ENCODE measurements around the gene PXMP2.
"Not testable (repeated sequence)": the region's sequence is repeated elsewhere in the genome, so short reads cannot be mapped to it uniquely, and the experiment has no call there.

The PXMP2 gene

DNA sequence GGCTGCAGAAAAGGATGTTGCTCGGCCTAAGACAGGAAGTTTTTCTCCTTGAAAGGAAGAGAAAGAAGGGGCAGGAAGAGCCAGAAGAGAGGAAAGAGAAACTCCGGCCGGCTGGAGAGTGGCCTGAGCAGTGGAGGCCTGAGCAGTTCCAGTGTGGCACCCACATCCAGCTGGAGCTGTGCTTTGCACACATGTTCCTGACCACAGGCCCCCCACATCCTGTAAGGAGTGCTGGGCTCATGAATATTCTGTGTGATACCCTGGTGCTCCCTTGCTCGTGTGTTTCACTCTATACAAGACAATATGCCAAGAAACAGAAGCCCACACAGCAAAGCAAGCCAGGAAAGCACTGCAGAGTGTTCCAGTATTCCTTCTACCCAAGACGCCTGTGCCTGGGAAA lies 27.3 kb upstream of the PXMP2 start:
- DNase-seq (ENCODE audit: low spot score) = no peak

DNA sequence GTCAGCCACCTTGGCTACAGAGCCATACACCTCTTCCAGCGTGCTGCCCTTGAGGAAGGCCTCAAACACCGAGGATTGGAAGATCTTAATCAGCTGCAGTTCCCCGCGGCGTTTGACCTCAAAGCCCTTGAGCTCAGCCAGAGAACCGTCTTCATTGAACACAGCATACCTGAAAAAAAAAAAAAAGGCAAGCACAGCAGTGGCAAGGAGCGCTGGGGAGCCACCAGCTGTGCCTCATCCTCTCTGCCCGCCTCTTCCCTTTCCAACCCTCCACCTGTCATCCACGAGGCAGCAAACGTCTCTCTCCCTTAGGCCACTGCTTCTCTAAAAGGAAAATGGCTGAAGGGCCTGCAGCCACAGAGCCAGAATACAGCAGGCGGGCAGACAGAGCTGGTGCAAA lies 26.4 kb upstream of the PXMP2 start:
- no peak for DNase-seq (ENCODE audit: low spot score)

DNA sequence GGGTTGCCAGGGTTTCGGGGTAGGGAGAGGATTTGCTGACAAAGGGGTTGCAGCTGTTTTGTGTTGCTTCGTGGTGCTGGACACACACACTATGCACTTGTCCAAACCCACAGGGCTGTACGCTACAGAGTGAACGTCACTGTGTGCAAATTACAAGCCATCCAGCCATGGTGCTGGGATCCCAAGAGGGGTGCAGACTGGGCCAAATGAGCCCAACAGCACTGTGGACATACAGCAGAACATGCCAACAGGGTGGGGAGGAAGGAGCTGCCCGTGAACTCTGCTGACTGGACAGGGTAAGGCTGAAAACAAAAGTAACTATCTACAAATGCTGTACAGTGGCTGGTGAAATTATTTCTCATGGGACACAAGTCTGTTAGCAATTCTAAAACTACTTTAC lies 25.4 kb upstream of the PXMP2 start:
- DNase-seq (ENCODE audit: low spot score) = no peak

DNA sequence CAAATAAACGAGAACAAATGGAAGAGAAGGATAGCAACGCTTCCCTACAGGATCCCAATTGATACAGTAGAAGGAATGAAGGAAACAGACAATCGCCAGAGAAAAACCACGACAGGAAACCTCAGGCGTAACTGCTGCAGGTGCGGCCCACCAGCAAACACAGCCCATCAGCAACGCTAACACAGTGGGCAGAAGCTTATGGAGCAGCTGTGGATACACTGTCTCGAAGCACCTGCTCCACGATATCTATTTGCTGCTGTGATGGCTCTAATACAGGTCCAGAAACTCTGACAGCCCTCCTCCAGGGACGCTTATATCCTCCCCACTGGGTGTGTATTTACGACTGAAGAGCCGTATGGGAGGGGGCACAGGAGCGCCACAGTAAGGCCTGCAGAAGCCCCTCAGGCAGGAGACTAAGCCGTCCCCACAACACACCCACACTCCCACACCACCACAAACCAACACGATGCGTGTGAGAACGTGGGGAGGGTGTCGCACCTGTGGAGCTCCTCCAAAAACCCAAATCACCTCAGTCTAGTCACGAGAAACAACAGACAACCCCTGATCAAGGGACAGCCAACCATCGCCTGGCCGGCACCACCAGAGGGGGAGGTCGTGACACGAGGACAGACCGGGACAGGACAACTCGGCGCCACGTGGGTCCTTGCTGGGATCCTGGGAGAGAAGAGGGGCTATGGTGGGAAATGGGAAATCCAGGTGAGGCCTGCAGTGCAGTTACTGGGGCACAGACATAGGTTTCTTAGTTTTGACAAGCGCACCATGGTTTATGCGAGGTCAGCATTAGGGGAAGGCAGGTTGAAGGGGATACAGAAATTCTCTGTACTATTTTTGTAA lies 24.3 kb upstream of the PXMP2 start:
- no peak for DNase-seq (ENCODE audit: low spot score)

DNA sequence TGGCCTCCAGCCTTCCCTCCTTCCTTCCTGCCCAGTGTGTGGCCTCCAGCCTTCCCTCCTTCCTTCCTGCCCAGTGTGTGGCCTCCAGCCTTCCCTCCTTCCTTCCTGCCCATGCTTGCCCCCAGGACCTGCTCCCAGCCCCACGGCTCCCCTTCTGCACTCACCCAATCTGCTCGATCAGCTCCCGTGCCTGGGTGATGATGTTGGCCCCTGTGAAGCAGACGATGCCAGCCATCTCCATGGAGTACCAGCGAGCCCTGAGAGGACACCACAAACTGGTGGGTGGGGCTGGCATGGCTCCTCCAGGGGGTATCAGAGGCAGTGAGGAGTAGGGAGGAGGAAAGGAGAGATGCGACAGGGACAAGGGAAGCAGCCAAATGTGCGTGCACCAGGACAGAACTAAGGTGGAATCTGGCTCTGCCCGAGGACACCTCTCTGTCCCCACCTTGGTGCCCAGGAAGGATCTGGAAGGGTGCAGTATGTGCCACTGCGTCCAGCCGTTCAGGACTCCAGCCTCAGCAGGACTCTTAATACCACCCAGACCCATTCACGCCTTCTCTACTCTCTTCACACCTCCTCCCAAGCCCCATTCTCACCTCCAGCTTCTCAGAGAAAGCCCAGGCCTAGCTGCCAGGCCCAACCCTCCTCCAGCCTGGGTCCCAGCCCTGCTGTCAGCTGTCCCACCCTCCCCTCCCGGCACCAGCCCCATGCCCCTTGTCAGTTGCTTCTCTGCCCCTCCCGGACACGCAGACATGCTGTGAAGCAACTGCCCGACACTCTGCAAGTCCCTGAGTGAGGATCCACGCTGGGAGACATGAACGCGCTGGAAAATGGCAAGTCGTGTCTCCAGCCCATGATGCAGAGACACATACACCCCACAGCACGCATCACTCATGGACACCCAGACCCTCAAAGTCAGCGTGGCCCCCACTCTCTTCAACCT lies 22.9 kb upstream of the PXMP2 start:
- no peak for DNase-seq (ENCODE audit: low spot score)

DNA sequence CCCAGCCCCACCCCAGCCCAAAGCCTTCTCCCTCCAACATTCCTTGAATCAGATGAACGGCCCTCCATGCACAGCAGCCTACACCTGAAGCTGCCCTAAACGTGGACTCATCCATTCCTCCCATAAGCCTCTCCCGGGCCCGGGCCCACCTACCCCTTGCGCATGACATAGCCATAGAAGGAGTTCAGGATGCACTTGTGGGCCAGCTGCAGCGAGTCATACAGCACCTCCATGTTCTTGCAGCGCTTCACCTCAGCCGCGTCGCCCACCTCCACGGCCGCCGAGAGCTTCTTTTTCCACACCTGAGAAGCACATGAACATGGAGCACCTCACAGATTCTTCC lies 22.3 kb upstream of the PXMP2 start:
- DNase-seq (ENCODE audit: low spot score) = no peak

DNA sequence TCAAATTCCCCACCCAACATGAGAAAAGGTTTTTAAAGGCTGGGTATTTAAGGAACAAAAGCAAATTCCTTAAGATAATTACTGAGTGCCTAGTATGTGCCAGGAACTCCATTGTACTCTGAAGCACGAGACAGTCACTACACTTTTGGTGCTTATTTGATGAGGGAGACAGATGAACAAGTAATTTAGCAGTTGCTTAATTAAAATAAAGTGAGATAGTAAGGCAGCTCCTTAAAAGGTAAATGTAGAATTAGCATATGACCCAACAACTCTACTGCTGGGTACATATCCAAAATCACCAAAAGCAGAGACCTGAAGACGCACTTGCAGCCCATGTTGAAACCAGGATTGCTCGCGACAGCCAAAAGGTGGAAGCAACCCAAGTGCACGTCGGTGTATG lies 21.6 kb upstream of the PXMP2 start:
- no peak for DNase-seq (ENCODE audit: low spot score)

DNA sequence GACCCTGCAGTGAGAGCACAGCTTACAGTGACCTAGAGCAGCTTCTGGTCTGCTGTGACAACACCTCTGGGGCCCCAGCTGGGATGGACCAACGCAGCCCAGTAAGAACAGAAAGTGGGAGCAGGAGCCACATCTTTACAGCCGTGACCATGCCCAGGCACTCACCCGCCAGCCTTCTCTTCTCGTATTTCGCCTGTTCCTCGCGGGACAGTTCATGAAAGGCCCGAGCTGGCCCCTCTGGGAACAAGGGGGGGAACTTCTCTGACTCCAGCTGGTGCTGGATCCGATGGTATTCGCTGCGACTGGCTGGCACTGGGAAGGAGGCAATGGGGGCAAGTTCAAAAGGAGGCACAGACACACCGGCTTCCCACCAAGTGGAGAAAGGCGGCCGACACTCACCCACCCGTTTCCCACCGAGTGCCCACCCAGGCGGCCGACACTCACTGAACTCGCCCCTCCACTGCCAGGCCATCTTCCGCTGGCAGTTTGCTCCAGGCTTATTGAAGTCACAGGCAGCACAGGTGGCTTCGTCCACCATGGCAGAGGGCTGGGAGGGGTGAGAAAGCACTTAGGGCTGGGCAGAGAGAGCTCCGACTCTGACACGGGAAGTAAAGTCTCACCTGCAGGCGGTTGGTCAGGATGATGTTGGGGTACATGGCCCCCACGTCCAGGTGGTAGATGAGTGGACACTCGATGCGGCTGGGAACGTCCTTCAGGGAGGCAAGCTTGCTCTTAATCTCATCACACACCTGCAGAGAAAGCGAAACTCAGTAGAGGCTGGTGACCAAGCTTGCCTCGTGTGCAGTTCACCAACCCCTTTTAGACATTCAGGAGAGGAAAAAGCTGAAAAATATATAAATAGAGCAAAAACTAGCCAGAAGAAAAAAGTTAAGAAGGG lies 18.9 kb upstream of the PXMP2 start:
- no peak for DNase-seq (ENCODE audit: low spot score)

DNA sequence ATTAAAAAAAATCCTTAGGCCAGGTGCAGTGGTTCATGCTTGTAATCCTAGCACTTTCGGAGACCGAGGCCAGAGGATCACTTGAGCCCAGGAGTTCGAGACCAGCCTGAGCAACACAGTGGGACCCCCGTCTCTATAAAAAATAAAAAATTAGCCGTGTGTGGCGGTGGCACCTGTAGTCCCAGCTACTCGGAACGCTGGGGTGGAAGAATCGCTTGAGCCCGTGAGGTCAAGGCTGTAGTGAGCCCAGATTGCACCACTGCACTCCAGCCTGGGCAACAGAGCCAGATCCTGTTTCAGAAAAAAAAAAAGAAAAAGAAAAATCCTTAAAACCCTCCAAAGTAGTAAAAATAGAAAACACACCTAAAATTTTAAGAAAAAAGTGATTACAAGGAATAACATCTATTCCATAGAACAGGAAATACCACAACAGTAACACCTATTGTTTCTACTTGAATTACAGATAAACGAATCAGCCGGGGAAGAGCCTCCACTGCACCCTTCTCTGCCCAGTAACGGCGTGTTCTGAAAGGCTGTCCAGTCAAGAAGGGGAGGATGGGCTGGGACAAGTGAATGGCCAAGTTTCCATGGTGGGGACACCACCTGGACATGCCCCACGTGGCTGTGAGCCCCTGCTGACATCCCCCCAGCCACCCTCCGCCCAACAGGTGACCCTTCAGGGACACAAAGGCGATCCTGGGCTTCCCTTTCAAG lies 18.1 kb upstream of the PXMP2 start:
- no peak for DNase-seq (ENCODE audit: low spot score)

DNA sequence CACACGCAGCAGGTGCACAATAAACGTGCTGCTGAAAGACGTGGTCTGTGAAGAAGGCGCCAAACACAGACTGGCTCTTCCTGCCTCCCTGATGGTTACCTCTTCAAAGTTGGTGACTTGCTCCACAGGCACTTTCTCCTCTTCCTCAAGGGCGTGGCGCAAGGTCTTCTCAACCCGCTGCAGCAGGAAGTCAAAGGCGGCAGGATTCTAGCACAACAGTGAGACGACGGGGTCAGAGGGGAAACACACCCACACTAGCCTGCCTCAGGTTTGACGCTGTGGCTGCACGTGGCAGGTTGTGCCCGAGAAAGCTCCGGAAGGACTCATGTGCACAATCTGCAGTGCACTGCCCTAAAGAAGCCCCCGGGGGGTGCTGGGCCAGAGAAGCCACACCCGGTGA lies 15.3 kb upstream of the PXMP2 start:
- no peak for DNase-seq (ENCODE audit: low spot score)

DNA sequence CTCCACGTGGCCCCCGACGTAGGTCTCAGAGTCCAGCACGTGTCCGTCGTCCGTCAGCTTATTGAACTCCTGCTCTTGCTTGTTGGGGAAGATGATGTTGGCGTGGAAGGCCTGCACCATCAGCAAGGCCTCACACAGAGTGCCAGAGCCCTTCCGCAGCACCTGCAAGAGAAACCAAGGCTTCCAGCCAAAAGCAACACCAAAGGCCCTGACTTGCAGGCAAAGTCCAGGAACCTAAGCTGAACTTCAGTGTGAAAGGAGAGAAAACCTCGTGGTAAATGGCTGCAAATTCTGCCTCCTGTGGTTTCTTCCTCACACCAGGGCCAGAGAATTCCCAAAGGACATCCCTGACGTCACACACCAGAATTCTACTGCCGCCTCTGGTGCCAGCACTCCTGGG lies 14.7 kb upstream of the PXMP2 start:
- no peak for DNase-seq (ENCODE audit: low spot score)

DNA sequence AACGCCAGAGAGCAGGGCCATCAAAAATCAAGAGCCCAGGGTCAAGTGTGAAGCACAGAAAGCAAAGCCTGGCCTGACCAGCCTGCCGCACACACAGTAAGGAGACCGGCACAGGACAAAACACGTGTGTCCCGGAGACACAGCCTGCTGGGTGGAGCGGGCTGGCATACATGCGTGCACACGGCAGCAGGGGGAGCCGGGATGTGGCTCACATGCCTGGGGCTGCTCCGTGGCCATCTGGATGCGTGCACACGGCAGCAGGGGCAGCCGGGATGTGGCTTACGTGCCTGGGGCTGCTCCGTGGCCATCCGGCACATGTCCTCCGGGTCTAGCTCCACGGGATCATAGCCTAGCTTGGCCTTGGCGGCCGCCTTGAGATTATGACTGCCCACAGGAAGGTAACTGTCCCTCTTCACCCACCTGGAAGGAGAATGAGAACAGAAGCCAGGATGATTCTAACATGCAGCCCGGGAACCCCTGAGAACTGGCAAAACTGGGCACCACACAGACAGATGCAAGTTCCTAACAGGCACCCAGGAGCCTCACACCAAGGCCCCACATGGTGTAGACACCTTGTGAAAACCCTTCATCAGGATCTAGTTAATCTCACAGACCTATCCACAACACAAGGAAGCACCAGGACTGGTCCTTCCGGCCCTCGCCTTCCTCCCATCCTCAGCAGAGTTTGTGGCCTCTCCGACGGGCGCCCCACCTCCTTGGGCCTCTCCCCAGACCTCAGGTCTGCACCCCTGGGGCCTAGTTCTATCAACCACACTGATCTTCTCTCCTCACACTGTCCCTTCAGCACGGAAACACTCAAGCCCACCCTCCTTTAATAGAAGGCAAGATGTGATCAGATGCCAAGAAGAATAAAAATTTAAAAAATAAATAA lies 13.9 kb upstream of the PXMP2 start:
- DNase-seq (ENCODE audit: low spot score) = no peak

DNA sequence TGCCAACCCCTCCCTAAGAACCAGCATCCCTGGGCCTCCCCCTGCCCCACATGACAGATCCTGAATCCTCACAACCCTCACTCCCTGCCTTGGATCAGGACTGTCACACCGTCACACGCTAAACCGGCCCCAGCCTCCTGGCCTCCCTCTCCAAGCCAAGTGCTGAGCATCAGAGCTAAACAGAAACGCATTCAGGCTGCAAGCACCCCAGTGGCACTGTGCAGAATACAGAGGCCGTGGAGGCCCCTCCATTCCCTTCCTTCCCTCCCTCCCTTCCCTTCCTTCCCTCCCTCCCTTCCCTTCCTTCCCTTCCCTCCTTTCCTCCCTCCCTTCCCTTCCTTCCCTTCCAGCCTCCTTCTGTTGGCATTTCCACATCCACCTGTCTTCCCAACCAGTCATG lies 12.8 kb upstream of the PXMP2 start:
- no peak for DNase-seq (ENCODE audit: low spot score)

DNA sequence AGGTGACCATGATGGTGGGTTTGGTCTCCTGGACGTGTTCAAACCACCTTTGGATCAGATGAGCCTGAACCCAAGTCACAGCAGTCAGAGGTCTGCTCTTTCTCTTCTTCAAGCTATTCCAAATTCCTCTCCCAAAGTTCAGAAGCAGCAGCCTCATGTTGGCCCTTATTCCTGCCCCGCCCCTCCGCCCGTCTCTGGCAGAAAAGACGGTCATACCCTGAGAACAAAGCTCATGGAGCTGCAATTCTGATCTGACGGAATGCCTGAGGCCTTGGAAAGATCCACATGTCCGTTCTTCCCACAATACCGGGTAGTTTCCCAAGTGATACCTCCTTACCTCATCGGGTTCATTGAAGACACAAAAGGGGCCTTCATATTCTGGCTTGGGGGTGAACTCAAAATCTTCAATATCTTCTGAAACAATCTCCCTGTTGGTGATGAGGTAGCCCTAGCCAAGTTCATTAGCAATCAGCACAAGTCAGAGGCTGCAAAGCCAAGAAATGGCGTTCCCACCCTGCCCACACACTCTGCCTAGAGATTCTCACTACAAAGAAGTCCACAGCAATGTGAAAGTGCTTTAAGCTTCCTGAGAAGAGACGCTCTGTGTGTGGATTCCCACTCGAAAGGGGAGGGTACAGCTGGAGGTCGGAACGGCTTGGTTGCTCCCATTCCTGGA lies 11.5 kb upstream of the PXMP2 start:
- no peak for DNase-seq (ENCODE audit: low spot score)

DNA sequence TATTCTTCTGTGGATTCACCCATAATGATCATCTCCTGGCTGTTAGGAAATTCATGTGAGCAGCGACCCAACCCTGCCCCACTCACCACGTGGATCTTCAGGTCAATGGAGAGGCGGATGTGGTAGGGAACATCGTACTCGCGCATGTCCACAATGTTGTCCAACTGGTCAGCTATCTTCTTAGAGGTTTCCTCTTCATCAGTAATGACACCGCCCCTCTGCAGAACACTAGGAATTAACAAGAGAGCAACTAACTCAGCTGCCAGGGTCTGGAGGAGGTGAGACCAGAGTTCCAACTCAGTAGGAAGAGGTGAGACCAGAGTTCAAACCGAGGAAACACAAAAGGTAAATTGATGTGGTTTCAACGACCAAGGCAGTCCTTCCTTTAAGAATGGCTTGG lies 9.9 kb upstream of the PXMP2 start:
- no peak for DNase-seq (ENCODE audit: low spot score)

DNA sequence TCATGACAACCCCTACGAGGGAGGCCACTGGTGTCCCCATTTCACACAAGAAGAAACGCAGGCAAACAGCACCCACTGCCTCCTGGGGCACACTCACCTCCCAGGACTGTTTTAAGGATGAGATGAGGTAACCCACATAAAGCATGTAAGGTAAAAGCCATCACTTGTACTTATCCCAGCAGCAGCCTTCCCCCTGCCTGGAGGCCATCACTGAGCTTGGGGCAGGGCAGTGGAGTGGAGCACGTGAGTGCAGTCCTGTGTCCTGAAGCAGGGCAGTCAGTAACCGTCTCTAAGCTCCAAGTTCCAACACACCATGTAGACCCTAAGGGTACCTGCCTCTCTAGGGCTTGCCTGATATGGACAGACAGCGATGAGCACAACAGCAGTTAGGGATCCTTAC lies 2.0 kb upstream of the PXMP2 start:
- DNase-seq (ENCODE audit: low spot score) = no peak

DNA sequence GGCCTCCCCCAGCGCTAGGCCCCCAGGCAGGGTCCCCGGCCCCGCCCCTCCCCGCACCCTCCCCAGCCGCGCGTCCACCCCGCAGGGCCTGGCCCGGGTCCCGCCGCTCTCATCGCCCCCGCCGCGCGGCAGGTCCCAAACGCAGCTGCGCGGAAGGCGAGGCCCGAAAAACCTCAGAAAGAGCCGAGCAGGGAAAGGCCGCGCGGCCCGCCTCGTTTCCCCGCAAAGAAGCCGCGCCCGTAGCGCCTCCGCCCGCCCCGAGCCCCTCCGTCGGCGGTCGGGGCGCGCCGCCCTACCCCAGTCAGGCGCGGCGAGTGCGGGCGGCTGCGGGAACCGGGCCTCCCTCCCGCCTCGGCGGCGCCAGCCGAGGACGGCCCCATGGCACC lies 569 bp upstream of the PXMP2 start:
- no peak for DNase-seq (ENCODE audit: low spot score)

DNA sequence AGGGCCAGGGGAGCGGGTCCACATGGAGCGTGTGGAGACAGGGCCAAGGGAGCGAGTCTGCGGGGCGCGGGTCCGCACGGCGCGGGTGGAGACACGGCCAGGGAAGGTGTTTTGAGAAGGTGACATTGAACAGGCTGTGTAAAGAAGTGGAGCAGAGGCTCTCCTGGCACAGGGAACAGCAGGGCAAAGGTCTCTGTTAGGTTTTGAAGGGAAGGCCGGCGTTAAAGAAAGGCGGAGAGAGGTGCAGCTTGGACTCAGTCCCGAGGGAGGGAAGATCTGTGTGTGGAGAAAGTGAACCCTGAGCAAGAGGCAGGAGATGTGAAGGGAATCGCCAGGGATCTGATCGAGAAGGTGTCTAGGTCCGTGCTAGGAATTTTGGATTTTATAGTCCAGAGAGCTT lies 1.8 kb downstream of the PXMP2 start:
- no peak for DNase-seq (ENCODE audit: low spot score)

DNA sequence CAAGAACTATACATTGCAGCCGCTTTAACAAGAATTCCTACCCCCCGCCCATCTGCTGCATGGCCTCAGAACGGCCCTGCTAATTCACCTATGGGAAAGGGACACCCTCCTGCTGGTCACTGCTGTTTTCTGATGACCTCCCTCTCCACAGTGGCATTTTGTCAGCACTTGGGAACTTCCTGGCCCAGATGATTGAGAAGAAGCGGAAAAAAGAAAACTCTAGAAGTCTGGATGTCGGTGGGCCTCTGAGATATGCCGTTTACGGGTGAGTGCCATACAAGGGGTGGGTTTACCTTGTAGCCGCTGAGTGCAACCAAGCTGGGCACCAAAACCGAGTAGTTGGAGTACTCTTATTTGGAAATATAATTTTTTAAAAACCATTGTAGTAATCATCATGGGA lies 2.7 kb downstream of the PXMP2 start:
- DNase-seq (ENCODE audit: low spot score) = no peak

DNA sequence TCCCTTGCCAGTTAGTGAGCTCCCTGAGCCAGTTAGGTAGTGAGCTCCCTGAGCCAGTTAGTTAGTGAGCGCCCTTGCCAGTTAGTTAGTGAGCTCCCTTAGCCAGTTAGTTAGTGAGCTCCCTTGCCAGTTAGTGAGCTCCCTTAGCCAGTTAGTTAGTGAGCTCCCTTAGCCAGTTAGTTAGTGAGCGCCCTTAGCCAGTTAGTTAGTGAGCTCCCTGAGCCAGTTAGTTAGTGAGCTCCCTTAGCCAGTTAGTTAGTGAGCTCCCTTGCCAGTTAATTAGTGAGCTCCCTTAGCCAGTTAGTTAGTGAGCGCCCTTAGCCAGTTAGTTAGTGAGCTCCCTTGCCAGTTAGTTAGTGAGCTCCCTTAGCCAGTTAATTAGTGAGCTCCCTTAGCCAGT lies 4.6 kb downstream of the PXMP2 start:
- DNase-seq (ENCODE audit: low spot score) = not testable (repeated sequence)
